NCI-H2029 treated with DMSO at 0.1 percent for 48 hours (cell line): Measurements from ENCODE around the gene TTC4.

Experiments
- DNase-seq: peaks from one replicate; lab custom pipeline; 2025; lab: John Stamatoyannopoulos, UW

TTC4 gene, protein sequence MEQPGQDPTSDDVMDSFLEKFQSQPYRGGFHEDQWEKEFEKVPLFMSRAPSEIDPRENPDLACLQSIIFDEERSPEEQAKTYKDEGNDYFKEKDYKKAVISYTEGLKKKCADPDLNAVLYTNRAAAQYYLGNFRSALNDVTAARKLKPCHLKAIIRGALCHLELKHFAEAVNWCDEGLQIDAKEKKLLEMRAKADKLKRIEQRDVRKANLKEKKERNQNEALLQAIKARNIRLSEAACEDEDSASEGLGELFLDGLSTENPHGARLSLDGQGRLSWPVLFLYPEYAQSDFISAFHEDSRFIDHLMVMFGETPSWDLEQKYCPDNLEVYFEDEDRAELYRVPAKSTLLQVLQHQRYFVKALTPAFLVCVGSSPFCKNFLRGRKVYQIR

DNA sequence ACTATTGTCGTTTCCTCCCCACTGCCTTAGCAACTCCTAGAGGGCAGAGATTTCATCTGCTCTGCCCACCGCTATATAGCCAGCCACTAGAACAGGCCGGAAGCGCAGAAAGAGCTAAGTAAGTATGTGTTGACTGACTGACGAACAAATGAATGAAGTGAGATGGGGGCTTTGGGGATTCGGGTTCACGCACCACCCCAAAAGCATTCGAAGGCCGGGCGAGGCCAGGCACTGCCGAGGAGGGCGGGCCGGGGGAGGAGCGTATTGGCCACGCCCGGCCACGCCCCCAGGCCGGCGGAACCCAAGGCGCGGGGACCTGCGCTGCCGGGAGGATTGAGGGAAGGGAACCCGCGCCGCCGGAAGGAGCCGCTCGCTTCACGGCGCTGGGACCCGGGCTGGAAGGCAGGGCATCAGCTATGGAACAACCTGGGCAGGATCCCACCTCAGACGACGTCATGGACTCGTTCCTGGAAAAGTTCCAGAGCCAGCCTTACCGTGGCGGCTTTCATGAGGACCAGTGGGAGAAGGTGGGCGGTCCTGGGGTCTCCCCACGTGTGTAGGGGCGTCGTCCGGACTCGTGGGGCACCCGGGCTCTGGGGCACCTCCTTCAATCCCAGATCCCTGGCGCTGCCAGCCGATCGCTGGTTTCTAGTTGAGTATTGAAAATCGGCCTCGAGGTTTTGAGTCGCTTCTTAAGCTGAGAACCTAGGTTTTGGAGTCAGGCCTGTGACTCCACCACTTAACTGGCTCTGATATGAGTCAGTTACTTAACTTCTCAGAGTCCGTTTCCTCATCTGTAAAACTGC, at the start of gene TTC4:
Gene TTC4 (plus strand): TSS at position 369 of the 806 bp plus-strand sequence. CDS start 48 bp downstream, at position 417.
- DNase-seq = peak; percentile 66

DNA sequence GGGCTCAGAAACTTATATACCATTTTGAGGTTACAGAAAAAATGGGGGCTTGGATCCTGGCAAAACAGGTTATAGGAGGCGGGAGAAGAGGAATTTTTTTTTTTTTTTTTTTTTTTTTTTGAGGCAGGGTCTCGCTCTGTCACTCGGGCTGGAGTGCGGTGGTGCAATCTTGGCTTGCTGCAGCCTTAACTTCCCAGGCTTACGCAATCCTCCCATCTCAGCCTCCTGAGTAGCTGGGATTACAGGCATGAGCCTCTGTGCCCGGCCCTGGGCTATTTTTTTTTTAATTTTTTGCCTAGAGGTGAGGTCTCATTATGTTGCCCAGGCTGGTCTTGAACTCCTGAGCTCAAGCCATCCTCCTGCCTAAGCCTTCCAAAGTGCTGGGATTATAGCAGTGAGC, 49.3 kb upstream of the TTC4 start:
- DNase-seq = no peak

DNA sequence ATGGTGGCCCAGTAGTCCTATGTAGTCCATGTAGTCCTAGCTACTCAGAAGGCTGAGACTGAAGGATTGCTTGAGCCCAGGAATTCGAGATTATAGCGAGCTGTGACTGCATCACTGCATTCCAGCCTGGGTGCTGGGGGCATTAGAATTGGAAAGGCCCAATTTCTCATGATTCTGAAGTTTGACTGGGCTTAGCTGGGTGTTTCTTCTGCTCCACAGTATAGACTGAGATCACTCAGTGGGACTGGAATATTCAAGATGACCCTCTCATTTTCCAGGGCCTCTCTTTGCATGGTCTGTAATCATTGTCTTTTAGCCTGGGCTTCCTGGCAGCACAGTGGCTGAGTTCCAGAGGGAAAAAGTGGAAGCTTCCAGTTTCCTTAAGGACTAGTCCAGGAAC, 47.9 kb upstream of the TTC4 start:
- DNase-seq = no peak

DNA sequence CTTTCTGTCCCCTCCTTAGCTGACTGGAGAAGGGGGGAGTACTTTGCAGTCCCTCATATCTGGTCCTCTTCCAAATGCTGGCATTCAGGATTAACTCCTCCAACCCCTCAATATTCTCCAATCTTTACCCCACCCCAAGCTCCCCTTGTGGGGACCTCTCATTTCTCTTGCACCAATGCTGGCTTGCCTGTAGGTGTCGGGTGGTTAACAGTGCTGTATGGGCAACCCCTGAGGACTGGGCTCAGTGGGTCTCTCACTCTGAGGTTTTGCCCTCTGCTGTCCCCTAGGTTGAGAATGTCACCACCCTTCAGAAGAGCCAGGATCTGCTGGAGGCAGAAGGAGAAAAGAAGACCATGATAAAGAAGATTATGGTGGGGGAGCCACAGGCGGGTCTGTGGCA, 47.1 kb upstream of the TTC4 start:
- DNase-seq = no peak

DNA sequence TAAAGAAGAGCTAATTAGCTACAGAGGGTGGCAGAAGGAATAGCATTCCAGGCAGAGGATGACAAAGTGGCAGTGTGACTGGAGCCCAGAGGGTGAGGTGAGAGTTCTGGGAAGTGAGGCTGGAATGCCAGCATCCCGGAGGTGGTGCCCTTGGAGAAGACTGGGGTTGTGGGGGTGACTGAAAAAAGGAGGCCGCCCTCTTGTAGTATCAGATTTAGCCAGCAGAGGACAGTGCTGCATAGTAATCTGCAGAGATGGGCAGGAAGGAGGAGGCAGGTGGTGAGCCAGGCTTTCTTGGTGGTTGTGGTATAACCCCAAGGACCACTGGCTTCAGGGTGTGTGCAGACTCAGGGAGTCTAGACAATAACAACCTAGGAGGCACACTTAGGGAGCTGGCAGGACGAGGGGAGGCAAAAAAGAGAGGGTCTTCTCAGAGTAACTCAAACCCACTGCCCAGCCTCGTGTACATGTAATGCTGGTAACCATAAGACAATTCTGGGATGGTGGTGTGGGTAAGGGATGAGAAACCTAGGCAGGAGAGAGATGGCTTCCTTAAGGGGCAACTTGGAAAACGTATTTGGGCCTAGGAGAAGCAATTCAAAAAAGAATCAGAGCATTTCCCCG, 43.6 kb upstream of the TTC4 start:
- peak; percentile 64 for DNase-seq

DNA sequence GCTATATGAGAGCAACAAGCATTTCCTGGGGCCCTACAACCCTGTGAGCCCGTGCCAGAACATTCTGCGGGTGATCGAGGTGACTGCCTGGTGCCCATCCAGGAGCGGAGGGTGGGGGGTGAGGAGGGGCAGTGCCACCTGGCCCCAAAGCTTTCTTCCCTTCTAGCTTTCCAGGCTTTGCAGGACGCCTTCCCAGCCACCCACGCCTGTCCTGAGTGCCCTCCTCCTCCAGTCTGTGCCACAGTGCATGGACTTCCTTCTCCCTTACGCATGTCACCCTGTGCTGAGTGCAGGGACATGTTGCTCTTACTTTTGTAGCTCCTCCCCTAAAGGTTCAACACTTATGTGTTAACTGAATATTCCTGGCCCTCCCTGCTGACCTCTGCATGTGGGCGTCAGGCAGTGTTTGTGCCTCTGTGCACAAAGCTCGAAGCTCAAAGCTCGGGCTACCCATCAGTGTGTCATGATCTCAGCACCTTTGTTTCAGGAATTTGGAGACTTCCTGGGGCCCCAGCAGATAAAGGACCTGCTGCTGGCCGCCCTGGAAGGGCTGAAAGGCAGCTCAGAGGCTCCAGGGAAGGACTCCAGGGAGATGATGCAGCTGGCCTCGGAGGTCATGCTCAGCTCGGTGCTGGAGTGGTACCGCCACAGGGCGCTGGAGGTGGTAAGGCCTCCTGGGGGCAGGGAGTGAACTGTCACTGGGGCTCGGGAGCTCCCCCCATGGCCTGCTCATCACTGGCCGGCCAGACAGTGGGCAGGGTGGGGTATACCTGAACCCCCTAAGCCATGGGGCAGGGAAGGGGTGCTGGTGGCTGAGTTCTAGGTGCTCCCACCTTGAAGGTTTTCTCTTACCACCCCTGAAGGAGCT, 36.7 kb upstream of the TTC4 start:
- no peak for DNase-seq

DNA sequence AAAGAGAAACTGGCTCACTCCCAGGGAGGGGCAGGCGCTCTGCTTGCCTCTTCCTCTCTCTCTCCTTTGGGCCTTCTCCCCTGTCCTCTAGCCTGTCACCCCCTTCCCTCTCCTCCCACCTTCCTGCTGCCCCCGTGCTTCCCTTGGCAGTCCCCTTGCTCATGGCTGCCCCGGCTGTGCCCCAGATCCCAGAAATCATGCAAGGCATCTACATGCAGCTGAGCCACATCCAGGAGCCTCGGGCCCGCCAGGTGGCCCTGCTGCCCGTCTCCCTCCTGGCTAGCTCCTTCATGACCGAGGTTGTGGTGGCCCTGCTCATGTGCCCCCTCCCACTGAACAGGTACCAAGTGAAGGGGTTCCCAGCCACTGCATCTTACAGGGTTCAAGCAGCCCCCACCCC, 36.0 kb upstream of the TTC4 start:
- no peak for DNase-seq

DNA sequence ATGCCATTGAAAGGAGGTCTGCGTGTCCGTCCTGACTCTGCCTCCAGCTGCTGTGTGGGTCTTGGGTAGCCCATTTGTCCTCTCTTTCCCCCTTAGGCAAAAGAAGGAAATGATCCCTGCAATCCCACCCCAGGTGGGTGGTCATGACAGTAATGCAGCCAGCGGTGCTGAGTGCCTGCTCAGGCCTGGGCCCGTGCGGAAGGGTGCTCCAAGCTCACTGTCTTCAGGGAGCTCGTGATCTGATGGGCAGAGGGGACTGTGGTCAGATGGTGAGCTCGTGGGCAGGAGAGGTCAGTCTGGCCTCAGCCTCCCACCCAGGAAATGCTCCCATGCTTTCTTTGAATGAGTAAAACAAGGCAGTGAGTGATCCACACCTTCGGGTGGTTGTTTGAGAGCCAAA, 35.3 kb upstream of the TTC4 start:
- DNase-seq = no peak

DNA sequence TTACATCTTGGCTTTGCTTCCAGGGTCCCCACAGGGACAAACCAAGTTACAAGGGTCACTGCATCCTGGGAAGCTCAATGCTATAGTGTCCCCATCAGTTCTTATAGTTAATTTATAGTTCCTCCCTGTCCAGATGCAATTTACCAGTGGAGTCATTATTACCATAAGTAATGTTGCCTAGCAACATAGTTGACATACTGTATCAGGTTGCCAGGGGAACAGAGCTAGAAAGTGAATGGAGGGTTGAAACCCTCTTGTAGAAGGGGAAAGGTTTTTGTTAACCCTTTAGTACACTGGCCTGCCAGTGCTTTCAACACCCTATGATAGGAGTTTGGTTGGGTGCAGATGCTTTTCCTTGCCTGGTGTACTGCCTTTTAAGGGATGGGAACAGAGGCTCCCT, 34.3 kb upstream of the TTC4 start:
- peak; percentile 25 for DNase-seq

DNA sequence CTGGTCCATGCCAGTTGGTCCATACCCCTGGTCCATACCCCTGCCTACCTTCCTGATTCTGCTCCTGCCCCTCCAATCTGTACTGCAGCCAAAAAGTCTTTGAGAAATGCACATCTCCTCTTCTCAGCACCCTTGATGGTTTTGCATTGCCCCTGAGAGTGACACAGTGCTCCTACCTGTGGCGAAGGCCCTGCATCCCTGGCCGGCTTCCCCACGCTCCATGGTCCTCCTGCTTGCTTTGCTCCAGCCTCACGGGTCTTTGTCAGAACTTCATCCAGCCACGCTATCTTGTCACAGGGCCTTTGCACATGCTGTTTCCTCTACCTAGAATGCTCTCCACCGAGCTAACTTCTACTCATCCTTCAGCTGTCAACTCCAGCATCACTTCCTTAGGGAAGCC, 32.2 kb upstream of the TTC4 start:
- DNase-seq = no peak

DNA sequence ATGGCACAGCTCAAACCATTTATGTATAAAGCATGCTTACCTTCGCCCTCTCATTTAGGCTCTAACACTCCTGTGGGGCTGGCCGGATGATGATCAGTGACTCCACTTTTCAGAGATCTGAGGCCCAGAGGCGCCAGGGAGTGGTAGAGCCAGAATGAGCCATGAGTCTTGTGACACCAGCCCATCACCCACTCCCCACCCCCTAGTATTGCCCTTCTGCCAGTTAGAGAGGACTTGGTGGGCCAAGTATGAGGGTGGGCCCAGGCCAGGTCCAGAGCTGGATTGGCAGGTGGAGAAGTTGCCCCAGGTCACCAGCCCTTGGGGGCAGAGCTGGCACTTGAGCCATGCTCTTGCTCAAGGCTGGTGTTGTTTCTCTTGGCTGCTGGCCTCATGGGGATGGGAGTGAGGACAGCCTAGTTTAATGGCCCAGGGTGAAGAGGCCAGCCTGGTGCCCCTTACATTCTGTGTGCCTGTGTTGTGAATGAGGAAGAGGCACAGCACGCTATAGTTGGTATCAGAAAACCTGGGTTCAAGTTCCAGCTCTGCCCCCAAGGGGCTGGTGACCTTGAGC, 30.2 kb upstream of the TTC4 start:
- DNase-seq = no peak

DNA sequence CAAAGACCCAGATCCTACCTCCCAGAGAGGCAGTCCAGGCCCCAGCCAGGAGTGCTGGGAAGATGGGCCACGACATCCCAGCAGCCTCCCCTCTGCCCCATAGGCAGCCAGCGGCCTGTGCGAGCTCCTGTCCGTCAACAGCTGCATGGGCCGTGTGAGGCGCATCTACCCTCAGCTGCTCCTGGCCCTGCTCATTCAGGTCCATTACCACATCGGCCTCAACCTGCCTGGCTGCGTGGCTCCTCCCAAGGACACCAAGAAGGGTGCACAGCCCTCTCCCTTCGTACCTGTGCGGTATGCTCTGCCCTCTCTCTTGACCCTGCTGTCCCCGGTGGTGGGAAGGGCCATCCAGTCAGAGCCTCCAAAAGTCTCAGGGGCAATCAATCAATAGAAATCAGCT, 29.5 kb upstream of the TTC4 start:
- DNase-seq = no peak

DNA sequence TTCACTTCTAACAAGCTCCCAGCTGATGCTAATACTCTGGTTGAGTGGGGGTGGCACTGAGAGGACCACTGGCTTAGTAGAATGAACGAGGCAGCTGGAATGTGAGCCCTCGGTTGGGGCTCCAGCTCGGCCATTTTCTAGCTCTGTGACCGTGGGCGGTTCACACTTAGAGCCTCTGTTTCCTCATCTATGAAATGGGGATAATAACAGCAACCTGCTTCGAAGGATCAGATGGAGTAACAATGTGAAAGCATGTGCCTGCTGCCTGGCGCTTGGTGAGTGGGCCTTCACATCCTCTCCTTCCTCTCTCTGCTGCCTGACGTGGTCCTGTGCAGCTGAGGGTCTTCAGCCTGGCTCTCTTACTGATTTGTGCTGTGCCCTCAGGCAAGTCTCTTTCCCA, 20.9 kb upstream of the TTC4 start:
- no peak for DNase-seq

DNA sequence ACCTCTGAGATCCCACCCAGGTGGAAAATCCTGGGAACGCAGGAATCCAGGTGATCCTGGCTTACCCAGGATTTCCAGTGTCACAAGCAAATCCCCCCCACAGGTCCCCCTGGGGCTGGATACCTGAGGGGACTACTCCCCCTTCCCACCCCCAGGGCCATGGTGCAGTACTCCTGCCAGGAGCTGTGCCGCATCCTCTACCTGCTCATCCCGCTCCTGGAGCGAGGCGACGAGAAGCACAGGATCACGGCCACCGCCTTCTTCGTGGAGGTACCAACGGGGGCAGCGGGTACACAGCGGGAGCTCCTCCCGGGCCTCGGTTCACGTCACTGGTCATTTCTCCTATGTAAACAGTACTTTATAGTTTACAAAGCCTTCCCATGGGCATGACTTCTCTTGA, 20.4 kb upstream of the TTC4 start:
- no peak for DNase-seq

DNA sequence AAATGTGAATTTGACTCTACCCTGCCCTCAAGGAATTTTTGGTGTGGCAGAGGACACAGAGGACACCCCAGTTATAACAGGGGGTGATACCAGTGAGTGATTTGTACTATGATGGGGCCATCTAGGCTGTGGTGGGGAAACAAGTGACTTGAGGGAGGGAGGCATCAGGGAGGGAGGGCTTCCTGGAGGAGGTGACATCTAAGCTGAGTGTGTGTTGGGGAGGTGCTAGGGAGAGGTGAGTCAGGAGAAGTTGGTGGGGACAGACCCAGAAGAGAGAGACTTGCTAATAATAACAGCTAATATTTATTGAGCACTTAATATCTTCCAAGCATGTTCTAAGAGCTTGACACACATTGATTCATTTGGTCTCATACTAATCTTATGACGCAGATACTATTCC, 19.9 kb upstream of the TTC4 start:
- no peak for DNase-seq

DNA sequence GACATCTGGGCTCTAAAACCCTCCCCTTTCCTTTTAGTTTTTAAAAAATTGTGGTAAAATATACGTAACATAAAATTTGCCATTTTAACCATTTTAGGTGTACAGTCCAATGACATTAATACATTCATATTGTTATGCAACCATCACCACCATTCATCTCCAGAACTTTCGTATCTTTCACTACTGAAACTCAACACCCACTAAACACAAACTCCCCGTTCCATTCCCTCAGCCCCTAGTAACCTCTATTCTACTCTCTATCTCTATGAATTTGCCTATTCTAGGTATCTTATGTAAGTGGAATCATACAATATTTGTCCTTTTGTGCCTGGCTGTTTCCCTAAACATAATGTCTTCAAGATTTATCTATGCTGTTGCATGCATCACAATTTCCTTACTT, 19.4 kb upstream of the TTC4 start:
- DNase-seq = no peak

DNA sequence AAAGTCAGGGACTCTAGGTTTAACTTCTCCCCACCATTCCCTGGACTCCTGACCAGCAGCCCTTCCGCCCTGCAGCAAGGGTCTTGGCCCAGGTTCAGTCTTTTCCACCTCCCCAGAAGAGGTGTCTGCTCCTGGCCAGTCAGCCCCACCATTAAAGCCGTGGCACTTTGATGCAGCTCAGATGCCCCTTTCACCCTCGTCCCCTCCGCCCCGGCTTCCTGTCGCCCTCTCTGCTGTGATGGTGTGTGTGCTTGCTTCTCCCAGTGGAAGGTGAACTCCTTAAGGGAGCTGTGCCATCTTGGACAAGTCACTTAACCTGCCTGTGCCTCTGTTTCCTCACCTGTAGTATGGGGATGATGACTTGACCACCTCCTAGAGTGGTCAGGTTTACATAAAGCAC, 17.8 kb upstream of the TTC4 start:
- no peak for DNase-seq

DNA sequence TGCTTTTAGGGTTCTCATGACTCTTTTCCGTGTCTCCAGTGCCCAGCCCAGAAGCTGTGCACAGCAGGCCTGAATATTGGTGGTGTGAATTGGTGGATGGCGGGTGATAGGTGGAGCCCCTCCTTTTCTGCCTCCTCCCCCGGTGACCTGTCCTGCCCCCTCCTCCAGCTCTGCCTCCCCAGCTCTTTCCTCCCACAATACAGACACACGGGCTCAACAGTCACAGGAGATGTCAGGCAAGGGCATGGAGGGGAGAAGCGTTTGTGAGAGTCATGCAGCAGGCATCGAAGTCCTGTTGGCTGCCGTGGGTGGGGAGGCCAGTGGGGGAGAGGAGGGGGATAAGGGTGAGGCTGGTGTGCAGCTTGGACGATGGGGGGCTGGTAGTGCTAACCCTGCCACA, 17.3 kb upstream of the TTC4 start:
- no peak for DNase-seq

DNA sequence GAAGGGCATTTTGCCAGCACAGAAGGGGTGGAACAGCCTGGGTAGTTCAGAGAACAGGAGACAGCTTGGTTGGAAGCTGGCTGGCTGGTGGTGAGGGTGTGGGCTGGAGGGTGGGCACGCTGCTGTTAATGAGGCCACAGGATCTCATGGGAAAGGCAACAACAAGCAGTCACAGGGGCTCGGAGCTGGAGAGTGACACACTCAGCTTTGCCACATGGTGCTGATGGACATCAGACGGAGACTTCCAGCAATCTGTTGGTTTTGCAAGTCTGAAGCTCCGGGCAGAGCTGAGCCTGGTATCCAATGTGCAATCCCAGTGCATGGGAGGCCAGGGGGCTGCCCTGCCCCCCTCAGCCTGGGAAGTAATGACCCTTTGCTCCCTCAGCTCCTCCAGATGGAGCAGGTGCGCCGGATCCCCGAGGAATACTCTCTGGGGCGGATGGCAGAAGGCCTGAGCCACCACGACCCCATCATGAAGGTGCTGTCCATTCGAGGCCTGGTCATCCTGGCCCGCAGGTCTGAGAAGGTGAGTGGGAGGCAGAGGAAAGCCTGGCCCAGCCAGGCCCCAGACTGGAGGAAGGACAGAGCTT, 15.6 kb upstream of the TTC4 start:
- no peak for DNase-seq

DNA sequence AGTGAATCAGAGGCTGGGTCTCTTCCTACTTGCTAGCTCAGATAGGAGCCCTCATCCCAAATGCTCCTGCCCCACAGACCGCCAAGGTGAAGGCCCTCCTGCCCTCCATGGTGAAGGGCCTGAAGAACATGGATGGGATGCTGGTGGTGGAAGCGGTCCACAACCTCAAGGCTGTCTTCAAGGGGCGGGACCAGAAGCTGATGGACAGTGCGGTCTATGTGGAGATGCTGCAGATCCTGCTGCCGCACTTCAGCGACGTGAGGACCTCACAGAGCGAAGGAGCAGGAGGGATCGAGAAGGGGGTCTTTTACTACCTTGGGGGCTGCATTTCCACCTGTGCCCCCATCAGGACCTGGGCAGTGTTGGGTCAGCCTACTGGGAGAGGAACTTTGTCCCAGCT, 14.6 kb upstream of the TTC4 start:
- no peak for DNase-seq

DNA sequence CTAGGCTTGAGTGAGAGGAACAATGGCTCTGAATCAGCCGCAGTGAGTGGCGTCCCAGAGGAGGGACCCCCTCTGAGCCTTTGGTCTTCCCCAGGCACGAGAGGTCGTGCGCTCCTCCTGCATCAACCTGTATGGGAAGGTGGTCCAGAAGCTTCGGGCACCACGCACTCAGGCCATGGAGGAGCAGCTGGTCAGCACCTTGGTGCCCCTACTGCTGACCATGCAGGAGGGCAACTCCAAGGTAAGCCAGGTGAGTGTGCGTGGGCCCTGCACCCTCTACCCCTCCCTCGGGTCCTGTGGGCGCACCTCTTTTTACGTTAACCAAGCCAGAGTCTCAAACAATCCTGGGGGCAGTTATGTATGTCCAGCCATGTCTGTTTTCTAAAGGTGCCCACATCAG, 13.7 kb upstream of the TTC4 start:
- no peak for DNase-seq
